Activated CD4-positive, alpha-beta T cell treated with anti-CD3 and anti-CD28 coated beads, Interleukin-2, Interleukin-4, amounts not matched to agents 100 ng/mL and 50 ng/mL, durations not matched to agents 16 hours and 8 hours (primary cell): ENCODE data around the gene MAN1B1.

Experiments
- DNase-seq: peaks from one replicate; pipeline ENCODE4 v3.0.0-alpha.2; 2020; ENCODE audit warnings: low spot score

MAN1B1 gene

DNA sequence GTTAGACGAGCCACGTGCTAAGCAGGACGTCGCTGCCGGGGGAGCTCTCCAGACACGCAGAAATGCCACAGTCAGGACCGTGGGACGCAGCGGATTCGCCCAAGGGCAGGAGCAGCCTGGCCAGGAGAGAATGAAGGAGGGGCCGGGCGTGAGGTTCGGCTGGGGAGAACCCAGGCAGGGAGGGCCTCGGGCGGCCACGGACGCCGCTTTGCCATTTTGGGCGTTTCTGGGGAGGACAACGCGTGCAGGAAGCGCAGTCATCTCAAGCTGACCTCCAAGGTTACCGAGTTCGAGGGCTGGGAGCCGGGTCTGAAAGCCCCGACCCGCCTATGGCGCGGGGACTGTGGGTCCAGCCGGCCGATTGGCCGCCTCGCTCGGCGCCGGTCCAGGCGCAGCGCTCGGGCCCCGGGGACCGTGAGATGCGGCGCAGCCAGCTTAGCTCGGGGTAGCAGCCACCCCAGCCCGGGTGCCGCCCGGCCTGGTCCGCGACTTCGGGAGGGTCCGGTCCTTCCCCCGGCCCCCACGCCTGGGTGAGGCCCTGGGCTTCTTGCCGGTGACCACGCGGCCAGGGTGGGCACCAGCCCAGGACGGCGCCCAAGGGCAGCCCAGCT, 760 bp upstream of the MAN1B1 start:
- DNase-seq: peak; percentile 33

DNA sequence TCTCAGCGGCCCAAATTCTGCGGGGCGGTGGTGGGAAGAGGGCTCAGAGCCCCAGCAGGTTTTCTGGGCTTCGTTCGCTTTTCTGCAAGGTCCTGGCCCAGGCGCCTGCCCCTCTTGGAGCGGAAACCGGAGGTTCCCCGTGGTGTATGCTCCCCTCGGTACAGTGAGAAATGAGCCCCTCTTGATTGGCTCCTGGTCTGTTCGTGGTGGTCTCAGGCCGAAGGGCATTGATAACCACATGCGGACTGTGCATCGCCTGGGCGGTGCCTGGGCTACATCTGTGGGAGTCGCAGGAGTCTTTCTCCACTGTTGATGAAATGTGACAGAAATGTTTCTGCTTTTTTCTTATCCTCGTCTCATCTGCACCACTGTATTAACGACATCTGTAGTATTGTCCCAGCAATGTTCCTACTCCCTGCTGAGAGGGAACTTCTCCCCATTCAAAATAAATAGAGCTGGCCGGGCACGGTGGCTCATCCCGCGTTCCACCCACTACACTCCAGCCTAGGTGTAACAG, 682 bp downstream of the MAN1B1 start:
- DNase-seq: no peak

DNA sequence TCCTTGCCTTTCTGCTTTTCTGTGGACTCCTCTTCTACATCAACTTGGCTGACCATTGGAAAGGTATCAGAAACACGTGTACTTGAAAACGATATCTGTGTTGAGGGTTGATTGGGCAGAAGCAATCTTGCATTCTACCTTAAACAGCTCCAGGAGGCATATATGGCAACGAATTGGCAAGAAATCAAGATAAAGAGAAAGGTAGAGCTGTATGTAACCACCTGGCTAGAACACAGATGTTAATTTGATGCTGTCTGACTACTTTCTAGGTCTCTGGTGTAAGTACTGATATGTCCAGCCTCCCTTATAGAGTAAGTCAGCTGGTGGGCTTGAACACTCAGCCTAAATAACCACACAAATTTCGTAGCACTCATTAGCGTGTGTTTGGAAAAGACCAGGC, 1.3 kb downstream of the MAN1B1 start:
- no peak for DNase-seq

DNA sequence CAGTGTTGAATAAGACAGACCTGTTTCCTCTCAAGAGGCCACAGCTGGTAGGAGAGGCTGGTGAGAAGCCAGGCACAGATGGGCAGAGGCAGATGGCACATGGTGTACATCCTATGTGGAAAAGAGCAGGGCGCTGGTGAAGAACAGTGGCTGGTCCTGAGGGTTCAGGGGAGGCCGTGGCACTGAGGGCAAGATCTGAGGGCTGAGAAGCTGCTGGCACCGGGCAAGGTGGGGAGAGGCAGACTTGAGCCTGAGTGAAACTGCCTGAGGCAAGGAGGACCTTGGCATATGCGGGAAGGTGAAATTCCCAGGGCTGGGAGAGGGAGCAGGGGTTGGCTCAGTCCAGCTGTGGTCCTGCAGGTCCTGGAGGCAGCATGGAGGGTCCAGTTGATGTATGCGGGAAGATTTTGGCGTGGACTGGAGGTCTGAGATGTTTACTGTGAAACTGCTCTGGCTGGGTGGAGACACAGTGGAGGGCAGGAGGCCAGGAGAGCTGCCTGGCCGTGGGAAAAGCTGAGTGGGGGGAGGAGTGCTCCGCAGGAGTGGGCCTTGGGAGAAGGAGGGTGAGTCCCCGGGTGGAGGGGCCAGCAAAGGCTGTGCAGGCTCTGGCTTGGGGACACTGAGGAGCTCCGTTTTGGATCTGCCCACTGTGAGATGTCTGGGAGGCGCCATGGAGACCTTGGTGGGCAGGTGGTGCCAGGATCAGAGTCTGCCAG, 2.6 kb downstream of the MAN1B1 start:
- DNase-seq: no peak

DNA sequence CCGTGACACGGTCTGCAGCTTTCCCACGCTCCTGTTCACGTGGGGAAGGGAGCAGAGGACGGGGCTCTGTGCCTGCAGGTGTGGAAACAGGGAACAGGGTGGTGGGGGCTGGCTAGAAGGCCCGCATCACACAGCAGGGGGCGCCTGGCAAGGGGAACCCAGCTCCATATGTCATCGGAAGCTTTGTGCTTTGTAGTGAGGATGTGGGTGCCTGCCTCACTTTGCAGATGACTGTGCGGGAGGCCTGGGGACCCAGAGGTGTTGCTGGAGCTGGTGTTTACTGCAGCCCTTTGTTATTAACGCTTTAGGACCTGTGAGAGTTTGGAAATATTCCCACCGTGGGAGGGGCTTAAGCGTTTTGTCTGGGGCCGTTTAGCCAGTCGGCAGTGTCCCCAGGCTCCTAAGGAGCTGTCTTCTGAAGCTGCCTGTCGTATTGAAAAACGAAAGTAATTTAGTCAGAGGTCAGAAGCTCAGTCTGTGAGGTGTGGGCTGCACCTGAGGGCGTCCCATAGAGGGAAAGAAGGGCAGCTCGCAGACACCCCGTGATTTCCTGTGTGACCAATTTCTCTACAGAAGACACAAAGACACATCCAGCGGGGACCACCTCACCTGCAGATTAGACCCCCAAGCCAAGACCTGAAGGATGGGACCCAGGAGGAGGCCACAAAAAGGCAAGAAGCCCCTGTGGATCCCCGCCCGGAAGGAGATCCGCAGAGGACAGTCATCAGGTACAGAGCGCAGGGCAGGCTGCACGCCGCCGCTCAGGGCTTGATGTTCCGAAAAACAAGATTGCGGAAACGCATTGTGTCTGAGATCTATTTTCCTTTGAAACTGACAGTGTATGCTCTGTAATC, 9.1 kb downstream of the MAN1B1 start:
- peak; percentile 90 for DNase-seq

DNA sequence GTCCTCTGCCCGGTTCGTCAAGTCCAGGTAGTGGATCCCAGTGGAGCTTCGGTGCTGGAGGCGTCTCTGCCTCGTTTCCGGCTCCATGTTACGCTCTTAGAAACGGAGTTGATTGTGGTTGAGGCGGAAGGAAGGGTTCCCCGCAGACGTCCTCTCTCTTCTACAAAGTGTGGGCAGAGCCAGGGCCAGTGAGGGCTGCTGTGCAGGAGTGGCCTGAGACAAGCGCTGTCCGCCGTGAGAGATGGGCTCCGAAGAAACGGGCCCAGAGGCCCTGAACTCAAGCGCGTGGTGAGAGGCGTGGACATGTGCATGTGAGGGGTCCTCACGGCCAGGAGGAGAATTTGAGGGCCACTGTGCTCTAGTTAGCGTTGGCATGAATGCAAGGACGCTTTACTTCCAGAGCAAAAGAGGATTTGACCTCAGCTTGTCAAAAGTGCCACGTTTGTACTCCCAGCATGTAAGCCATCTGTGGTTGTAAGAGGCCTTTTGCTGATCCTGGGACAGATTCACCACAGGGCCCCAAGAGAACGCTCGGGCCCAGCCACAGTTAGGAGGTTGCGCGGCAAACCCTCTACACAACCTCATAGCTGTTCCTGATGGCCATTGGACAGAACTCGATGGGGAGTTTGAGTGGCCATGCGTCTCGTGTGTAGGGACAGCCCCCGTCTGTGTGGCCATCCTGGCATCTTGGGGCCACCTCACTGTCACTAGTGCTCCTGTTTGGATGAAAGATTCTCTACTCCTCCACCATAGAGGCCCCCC, 10.2 kb downstream of the MAN1B1 start:
- DNase-seq: no peak

DNA sequence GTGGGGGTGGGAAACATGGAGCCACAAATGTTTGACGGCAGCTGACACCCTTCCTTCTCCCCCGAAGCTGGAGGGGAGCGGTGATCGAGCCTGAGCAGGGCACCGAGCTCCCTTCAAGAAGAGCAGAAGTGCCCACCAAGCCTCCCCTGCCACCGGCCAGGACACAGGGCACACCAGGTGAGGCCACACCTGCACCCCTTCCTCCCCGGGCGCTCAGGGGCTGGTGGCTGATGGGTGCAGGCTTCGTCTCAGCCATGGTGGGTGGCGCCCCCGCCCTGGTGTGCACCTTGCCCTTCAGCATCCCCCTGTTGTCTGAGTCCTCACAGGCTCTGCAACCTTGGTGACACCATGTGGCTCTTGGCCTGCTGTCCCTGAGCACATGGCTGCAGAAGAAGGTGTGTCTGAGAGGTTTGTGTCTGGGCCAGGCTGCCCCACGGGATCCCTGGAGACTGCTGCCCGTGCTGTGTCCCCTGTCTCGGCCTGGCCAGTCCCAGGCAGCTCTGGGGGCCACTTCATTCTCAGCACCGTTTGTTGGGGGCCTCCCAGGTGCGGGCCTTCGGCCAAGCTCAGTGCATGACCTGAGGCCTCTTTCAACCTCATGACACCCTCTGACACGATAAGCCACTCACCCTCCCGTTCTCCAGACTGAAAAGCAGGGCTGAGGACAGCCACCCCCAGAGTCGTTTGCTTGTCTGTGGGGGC, 11.1 kb downstream of the MAN1B1 start:
- no peak for DNase-seq

DNA sequence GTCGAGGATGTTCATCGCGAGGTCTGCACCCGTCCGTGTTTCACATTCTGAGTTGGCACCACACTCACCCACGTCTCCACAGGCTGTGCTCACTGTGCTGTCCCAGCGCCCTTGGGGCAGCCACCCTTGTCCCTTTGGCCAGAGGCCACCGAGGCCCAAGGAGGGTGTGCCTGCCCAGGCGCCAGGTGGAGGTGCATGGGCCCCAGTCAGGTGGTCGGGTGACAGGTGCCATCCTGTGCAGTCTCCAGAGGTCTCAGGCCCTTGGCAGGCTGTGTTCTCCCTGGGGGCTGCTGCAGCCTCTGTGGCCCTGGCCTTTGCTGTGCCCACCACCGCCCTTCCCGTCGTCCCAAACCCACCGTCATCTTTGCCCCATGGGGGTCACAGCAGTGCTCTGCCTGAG, 12.4 kb downstream of the MAN1B1 start:
- DNase-seq: no peak

DNA sequence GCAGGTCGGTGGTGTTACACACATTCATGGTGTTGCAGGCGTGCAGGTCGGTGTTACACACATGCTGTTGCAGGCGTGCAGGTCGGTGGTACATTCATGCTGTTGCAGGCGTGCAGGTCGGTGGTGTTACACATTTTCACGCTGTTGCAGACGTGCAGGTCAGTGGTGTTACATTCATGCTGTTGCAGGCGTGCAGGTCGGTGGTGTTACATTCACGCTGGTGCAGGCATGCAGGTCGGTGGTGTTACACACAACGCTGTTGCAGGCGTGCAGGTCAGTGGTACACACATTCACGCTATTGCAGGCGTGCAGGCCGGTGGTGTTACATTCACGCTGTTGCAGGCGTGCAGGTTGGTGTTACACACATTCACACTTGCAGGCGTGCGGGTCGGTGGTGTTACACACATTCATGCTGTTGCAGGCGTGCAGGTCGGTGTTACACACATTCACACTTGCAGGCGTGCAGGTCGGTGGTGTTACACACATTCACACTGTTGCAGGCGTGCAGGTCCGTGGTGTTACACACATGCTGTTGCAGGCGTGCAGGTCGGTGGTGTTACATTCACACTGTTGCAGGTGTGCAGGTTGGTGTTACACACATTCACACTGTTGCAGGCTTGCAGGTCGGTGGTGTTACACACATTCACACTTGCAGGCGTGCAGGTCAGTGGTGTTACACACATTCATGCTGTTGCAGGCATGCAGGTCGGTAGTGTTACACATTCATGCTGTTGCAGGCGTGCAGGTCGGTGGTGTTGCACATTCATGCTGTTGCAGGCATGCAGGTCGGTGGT, 16.6 kb downstream of the MAN1B1 start:
- DNase-seq: no peak

DNA sequence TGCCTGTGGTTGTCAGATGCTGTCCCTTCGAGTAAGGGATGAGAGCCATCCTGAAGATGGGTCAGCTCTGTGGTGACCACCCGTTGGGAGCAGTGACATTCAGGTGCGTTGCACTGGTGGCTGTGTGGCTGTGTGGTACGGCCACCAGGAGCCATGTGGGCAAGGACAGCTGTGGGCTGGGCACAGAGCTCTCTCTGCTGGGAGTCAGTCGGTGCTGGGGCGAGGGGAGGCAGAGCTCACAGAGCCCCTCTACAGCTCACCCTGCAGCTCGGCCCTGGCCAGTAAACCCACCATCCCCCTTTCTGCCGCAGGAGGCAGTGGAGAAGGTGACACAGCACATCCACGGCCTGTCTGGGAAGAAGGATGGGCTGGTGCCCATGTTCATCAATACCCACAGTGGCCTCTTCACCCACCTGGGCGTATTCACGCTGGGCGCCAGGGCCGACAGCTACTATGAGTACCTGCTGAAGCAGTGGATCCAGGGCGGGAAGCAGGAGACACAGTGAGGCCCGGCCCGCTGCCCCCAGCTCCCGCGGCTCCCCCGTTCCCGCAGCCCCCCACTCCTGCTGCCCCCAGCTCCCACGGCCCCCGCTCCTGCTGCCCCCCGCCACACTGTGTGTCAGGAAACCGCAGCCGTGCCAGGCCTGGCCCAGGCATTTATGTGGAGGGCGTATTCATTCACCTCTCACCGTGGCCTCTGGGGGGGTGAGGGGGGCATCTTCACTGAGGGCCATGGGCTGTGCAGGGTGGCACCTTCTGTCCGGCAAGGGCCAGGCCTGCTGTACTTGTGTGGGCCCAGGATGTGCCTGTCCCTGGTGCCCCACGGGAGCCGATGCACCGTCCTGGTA, 19.3 kb downstream of the MAN1B1 start:
- DNase-seq: no peak

DNA sequence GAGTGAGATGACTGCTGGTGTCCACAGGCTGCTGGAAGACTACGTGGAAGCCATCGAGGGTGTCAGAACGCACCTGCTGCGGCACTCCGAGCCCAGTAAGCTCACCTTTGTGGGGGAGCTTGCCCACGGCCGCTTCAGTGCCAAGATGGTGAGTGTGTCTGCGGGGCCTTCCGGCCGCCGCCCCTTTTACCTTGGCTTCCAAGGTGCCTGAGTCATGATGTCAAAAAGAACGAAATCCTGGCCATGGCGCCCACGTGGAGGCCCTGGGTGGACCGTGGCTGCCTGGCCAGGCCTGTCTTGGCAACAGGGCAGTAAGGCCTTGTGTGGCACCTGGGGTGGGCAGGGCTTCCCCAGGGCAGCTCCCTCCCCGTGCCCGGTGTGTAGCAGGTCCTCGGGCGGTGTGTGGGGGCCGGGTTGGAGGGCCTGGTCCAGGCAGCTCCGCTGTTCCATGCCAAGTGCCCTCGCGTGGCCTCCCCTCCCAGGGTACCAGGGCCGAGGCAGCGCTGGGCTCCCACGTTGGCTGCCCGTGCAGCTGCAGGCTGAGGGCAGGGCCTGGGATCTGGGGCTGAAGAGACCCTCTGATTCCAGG, 20.0 kb downstream of the MAN1B1 start:
- DNase-seq: no peak

DNA sequence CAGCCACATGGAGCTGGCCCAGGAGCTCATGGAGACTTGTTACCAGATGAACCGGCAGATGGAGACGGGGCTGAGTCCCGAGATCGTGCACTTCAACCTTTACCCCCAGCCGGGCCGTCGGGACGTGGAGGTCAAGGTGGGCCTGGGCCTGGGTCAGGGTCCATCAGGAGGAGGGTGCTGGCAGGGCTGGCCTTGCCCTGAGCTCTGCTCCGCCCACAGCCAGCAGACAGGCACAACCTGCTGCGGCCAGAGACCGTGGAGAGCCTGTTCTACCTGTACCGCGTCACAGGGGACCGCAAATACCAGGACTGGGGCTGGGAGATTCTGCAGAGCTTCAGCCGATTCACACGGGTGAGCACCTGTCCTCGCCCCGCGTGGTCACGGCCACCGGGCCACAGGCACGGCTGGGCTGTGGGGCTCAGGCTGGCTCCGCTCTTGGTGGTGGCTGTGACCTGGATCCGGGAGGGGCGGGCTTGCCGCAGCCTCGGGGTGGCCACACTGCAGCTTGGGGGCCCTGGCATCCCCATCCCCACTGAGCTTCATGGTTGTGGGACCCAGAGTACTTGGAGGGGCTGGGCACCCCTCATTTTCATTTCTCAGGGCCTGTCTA, 20.6 kb downstream of the MAN1B1 start:
- DNase-seq: no peak

DNA sequence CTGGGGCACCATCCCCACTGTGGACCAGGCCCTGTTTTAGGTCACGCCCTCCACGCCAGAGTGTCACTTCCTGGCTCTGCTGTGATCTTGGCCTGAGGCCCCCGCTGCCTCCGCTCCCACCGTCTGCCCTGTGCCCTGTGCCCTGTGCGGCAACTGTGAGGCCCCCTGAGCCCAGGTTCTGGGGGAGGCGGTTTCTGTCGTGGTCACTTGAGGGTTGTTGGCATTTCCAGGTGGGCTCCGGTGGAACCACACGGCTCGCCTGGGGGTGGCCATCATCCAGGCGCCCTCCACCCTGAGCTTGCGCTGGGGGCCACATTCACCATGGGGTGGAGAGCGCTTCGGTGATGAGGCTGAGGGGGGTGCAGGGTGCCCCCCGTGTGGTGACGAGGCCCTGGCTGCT, 21.2 kb downstream of the MAN1B1 start:
- no peak for DNase-seq

DNA sequence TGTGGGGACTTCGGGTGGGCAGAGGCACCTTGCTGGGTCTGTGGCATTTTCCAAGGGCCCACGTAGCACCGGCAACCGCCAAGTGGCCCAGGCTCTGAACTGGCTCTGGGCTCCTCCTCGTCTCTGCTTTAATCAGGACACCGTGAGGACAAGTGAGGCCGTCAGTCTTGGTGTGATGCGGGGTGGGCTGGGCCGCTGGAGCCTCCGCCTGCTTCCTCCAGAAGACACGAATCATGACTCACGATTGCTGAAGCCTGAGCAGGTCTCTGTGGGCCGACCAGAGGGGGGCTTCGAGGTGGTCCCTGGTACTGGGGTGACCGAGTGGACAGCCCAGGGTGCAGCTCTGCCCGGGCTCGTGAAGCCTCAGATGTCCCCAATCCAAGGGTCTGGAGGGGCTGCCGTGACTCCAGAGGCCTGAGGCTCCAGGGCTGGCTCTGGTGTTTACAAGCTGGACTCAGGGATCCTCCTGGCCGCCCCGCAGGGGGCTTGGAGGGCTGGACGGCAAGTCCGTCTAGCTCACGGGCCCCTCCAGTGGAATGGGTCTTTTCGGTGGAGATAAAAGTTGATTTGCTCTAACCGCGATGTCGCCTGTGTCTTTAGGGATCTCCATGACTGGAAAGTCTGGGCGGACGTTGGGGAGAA, 21.9 kb downstream of the MAN1B1 start:
- no peak for DNase-seq

DNA sequence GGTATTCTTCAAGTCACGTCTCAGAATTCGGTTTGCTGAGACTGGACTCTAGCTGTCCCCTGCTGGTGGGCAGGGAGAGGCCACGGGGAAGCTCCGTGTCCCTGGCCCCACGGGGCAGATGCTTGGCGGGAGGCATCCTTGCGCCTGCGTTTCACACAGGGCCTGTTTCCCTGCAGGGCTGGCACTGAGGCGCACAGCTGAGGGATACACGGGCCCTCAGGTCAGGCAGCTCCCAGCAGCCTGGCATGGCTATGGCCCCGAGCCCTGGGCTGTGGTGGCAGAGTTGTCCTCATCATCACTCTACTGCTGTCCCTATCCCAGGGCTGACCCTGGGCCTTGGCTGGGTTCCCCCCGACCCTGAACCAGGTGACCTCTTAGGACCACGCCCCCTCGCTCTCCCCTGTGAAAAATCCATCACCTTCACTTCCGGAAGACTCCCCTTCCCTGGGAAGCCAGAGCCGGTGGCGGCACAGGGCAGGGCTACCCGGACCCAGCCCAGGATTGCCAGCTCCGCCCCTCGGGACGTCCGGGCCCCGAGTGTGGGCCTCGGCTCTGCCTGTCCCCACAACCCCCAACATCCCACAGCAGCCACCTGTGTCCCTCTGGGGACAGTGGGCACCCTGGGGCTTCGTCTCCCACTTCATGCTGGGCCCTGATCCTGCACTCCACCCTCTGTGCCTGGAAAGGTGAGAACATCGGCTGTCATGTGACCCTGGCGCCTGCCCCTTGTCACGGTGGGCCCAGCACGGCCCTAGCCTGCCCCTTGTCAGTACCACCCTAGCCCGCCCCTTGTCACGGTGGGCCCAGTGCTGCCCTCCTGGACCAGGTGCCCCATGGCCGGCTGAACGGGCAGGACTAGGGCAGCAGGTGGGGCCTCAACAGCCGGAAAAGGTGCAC, 22.7 kb downstream of the MAN1B1 start:
- no peak for DNase-seq

DNA sequence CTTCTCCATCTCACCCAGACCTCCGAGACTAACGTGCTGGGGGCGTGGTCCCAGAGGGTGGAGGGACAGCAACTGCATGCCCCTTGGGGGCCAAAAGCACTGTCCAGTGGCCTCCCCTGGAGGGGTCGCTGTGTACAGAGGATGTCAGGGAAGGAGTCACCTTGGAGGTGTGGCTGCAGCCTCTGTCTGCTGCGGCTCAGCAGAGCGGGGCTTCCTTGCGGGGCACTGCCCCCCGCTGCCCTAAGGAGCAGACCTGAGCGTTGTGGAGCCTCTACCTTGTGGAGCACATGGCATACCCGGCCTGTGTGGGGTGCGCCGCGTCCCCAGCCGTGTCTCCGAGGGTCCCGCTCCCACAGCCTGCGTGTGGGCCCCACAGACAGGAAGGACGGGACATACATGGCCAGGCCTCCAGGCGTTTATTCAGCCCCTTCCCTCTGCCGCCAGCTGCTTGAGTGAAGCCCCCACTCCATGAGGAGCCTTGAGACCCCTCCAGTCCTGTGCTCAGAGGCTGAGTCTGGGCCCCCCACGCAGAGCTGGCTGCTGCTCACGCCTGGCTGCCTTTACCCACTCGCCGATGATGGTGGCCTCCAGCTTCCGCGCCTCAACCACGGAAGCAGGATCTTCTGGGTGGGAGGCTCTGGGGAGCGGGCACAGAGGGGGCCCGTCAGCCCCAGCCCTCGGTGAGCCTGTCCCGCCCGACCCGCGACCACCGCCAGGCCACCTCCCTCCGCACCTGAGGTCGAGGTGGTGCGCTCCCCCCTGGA, 23.5 kb downstream of the MAN1B1 start:
- no peak for DNase-seq
